Measurements from ENCODE around the gene GABPB2.

The GABPB2 gene

DNA sequence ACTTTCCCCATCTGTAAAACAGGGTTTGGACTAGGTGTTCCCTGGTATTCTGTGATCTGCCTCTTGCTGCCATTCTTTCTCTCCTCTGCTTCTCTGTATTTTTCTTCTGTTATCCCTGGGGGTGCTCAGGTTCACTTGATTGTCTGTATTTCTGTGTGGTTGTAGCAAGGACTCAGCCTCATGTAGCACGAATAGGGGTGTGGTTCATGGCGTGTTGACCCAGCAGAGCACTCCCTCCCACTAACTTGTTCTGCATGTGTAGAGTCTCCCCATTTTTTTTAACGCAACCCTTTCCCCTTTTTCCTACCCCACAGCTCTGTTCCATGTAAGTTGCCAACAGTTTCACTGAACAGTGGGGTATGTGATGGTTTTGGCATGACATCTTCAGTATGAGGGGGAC, 35.4 kb upstream of the GABPB2 start:
- Histone ChIP-seq H3K27ac (ENCODE audit: low read length, poor library complexity, severe bottlenecking) (no peak overlapping the region), H3K27me3 (ENCODE audit: control insufficient read depth in 1 of 2, insufficient read depth in 1 of 2, low read length in 2 of 2) (no peaks in the 10 kb centered on the region), H2BK12ac (ENCODE audit: low read length in 2 of 2) (no peak overlapping the region), H3K4me1 (ENCODE audit: control insufficient read depth, insufficient read depth, low read depth, low read length) (no peaks in the 10 kb centered on the region), H3K4me2 (ENCODE audit: low read length, poor library complexity, severe bottlenecking) (no peak overlapping the region), H2AK5ac (ENCODE audit: low read length, severe bottlenecking) (no peak overlapping the region), H3K14ac (ENCODE audit: low read length in 2 of 2) (no peak overlapping the region), H3K4me3 (ENCODE audit: insufficient read depth in 1 of 2, low read depth in 1 of 2, low read length in 2 of 2) (no peak overlapping the region), H3K79me1 (replicated peaks; ENCODE audit: low read length, poor library complexity, severe bottlenecking) (peaks cover 2% of the 10 kb centered on the region), H3K9ac (ENCODE audit: low read length) (no peak overlapping the region), H2BK5ac (ENCODE audit: low read depth, low read length, poor library complexity, severe bottlenecking) (no peak overlapping the region), H3K36me3 (ENCODE audit: control insufficient read depth in 1 of 2, insufficient read depth in 2 of 2, low read depth in 1 of 2, low read length in 2 of 2) (peaks cover 27 to 35% of the 10 kb centered on the region in 2 experiments), H2BK15ac (ENCODE audit: low read depth, poor library complexity, severe bottlenecking) (no peak overlapping the region), H3K4ac (ENCODE audit: low read depth in 1 of 2, low read length in 2 of 2) (no peak overlapping the region), H2BK120ac (ENCODE audit: low read depth, low read length) (no peak overlapping the region), H4K91ac (ENCODE audit: low read length) (no peak overlapping the region), H3K23ac (ENCODE audit: low read length in 2 of 2) (no peak overlapping the region), H2AFZ (ENCODE audit: low read depth, low read length) (no peak overlapping the region), H3K9me3 (ENCODE audit: control insufficient read depth, low read length) (no peaks in the 10 kb centered on the region), H4K8ac (ENCODE audit: low read length) (no peak overlapping the region), H3K18ac (ENCODE audit: low read depth in 1 of 2, low read length in 2 of 2) (no peak overlapping the region)
- DNase-seq = no peak
- 90% methylated on average over 2 of the region's 3 CpGs for WGBS

GRCh38 chr1:151036356-151036755, 34.2 kb upstream of the GABPB2 start, which contains the start of gene BNIPL:
TSS of gene BNIPL (plus strand) at chr1:151036586. CDS start at chr1:151036726, 140 bp downstream.
- WGBS = no CpG with 5 or more reads among the region's 2 CpGs
- Histone ChIP-seq H3K23ac (ENCODE audit: low read length in 2 of 2) (no peak within 1 kb of the TSS), H3K9me3 (ENCODE audit: control insufficient read depth, low read length) (no peaks in the 10 kb centered on the region), H3K18ac (ENCODE audit: low read depth in 1 of 2, low read length in 2 of 2) (no peak within 1 kb of the TSS), H2BK15ac (ENCODE audit: low read depth, poor library complexity, severe bottlenecking) (no peak within 1 kb of the TSS), H3K4ac (ENCODE audit: low read depth in 1 of 2, low read length in 2 of 2) (no peak within 1 kb of the TSS), H2BK120ac (ENCODE audit: low read depth, low read length) (no peak within 1 kb of the TSS), H2AK5ac (ENCODE audit: low read length, severe bottlenecking) (peak within 1 kb of the TSS; percentile 65), H2AFZ (ENCODE audit: low read depth, low read length) (no peak within 1 kb of the TSS), H2BK5ac (ENCODE audit: low read depth, low read length, poor library complexity, severe bottlenecking) (no peak within 1 kb of the TSS), H3K4me2 (ENCODE audit: low read length, poor library complexity, severe bottlenecking) (no peak within 1 kb of the TSS), H3K79me1 (replicated peaks; ENCODE audit: low read length, poor library complexity, severe bottlenecking) (peaks cover 2% of the 10 kb centered on the region), H3K4me3 (ENCODE audit: insufficient read depth in 1 of 2, low read depth in 1 of 2, low read length in 2 of 2) (no peak within 1 kb of the TSS), H3K9ac (ENCODE audit: low read length) (no peak within 1 kb of the TSS), H3K4me1 (ENCODE audit: control insufficient read depth, insufficient read depth, low read depth, low read length) (no peaks in the 10 kb centered on the region), H3K36me3 (ENCODE audit: control insufficient read depth in 1 of 2, insufficient read depth in 2 of 2, low read depth in 1 of 2, low read length in 2 of 2) (peaks cover 25 to 27% of the 10 kb centered on the region in 2 experiments), H4K8ac (ENCODE audit: low read length) (no peak within 1 kb of the TSS), H3K27me3 (ENCODE audit: control insufficient read depth in 1 of 2, insufficient read depth in 1 of 2, low read length in 2 of 2) (no peaks in the 10 kb centered on the region), H2BK12ac (ENCODE audit: low read length in 2 of 2) (no peak within 1 kb of the TSS), H3K14ac (ENCODE audit: low read length in 2 of 2) (no peak within 1 kb of the TSS), H4K91ac (ENCODE audit: low read length) (peak within 1 kb of the TSS; percentile 27), H3K27ac (ENCODE audit: low read length, poor library complexity, severe bottlenecking) (no peak within 1 kb of the TSS)
- DNase-seq = no peak

GRCh38 chr1:151037032-151037431, 33.5 kb upstream of the GABPB2 start:
- no peak overlapping the region for H2AFZ ChIP-seq (ENCODE audit: low read depth, low read length)

DNA sequence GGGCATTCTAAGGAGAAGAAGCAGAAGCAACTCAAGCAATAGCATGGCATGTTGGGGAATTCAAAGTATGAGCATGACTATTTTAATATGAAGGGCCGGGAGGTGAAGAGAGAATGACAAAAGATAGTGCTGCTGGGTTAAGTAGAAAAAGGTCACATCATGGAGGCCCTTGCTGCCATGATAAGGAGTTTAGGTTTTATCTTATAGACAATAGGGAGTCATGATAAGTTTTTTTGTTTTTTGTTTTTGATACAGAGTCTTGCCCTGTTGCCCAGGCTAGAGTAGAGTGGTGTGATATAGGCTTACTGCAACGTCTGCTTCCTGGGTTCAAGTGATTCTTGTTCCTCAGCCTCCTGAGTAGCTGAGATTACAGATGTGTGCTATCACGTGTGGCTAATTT, 31.0 kb upstream of the GABPB2 start:
- 86% methylated on average over 3 of the region's 3 CpGs for WGBS

More at GRCh38 chr1:151037032-151037431, 33.5 kb upstream of the GABPB2 start:
- Histone ChIP-seq H3K23ac (ENCODE audit: low read length in 2 of 2) (no peak overlapping the region), H3K27ac (ENCODE audit: low read length, poor library complexity, severe bottlenecking) (no peak overlapping the region), H4K8ac (ENCODE audit: low read length) (no peak overlapping the region), H3K4me2 (ENCODE audit: low read length, poor library complexity, severe bottlenecking) (no peak overlapping the region), H2BK15ac (ENCODE audit: low read depth, poor library complexity, severe bottlenecking) (no peak overlapping the region), H3K36me3 (ENCODE audit: control insufficient read depth in 1 of 2, insufficient read depth in 2 of 2, low read depth in 1 of 2, low read length in 2 of 2) (peaks cover 21 to 27% of the 10 kb centered on the region in 2 experiments), H3K9ac (ENCODE audit: low read length) (no peak overlapping the region), H4K91ac (ENCODE audit: low read length) (no peak overlapping the region), H3K27me3 (ENCODE audit: control insufficient read depth in 1 of 2, insufficient read depth in 1 of 2, low read length in 2 of 2) (no peaks in the 10 kb centered on the region), H2BK5ac (ENCODE audit: low read depth, low read length, poor library complexity, severe bottlenecking) (no peak overlapping the region), H3K14ac (ENCODE audit: low read length in 2 of 2) (no peak overlapping the region), H2AK5ac (ENCODE audit: low read length, severe bottlenecking) (no peak overlapping the region), H3K4ac (ENCODE audit: low read depth in 1 of 2, low read length in 2 of 2) (no peak overlapping the region), H3K18ac (ENCODE audit: low read depth in 1 of 2, low read length in 2 of 2) (no peak overlapping the region), H3K79me1 (replicated peaks; ENCODE audit: low read length, poor library complexity, severe bottlenecking) (peaks cover 2% of the 10 kb centered on the region), H3K4me3 (ENCODE audit: insufficient read depth in 1 of 2, low read depth in 1 of 2, low read length in 2 of 2) (no peak overlapping the region), H3K4me1 (ENCODE audit: control insufficient read depth, insufficient read depth, low read depth, low read length) (no peaks in the 10 kb centered on the region), H2BK120ac (ENCODE audit: low read depth, low read length) (no peak overlapping the region), H2BK12ac (ENCODE audit: low read length in 2 of 2) (no peak overlapping the region), H3K9me3 (ENCODE audit: control insufficient read depth, low read length) (no peaks in the 10 kb centered on the region)
- WGBS = 83% methylated on average over 5 of the region's 6 CpGs
- no peak for DNase-seq

More for the DNA sequence above, 31.0 kb upstream of the GABPB2 start:
- Histone ChIP-seq H2BK5ac (ENCODE audit: low read depth, low read length, poor library complexity, severe bottlenecking) (no peak overlapping the region), H3K79me1 (replicated peaks; ENCODE audit: low read length, poor library complexity, severe bottlenecking) (peaks cover 2% of the 10 kb centered on the region), H3K4me2 (ENCODE audit: low read length, poor library complexity, severe bottlenecking) (no peak overlapping the region), H3K27me3 (ENCODE audit: control insufficient read depth in 1 of 2, insufficient read depth in 1 of 2, low read length in 2 of 2) (no peaks in the 10 kb centered on the region), H3K4me1 (ENCODE audit: control insufficient read depth, insufficient read depth, low read depth, low read length) (no peaks in the 10 kb centered on the region), H3K9ac (ENCODE audit: low read length) (no peak overlapping the region), H3K23ac (ENCODE audit: low read length in 2 of 2) (no peak overlapping the region), H2BK12ac (ENCODE audit: low read length in 2 of 2) (no peak overlapping the region), H2BK120ac (ENCODE audit: low read depth, low read length) (no peak overlapping the region), H2AFZ (ENCODE audit: low read depth, low read length) (no peak overlapping the region), H4K8ac (ENCODE audit: low read length) (no peak overlapping the region), H3K18ac (ENCODE audit: low read depth in 1 of 2, low read length in 2 of 2) (no peak overlapping the region), H4K91ac (ENCODE audit: low read length) (no peak overlapping the region), H3K27ac (ENCODE audit: low read length, poor library complexity, severe bottlenecking) (no peak overlapping the region), H3K9me3 (ENCODE audit: control insufficient read depth, low read length) (no peaks in the 10 kb centered on the region), H3K14ac (ENCODE audit: low read length in 2 of 2) (no peak overlapping the region), H3K4ac (ENCODE audit: low read depth in 1 of 2, low read length in 2 of 2) (no peak overlapping the region), H2AK5ac (ENCODE audit: low read length, severe bottlenecking) (no peak overlapping the region), H3K4me3 (ENCODE audit: insufficient read depth in 1 of 2, low read depth in 1 of 2, low read length in 2 of 2) (no peak overlapping the region), H3K36me3 (ENCODE audit: control insufficient read depth in 1 of 2, insufficient read depth in 2 of 2, low read depth in 1 of 2, low read length in 2 of 2) (peaks cover 11 to 17% of the 10 kb centered on the region in 2 experiments), H2BK15ac (ENCODE audit: low read depth, poor library complexity, severe bottlenecking) (no peak overlapping the region)
- no peak for DNase-seq

Measured in mesenchymal stem cell (in vitro differentiated cells and primary cell).